ENCODE results near the gene UVRAG.
A peak's percentile ranks its signal among the peaks of the same experiment; 100 is the strongest.

Gene UVRAG

DNA sequence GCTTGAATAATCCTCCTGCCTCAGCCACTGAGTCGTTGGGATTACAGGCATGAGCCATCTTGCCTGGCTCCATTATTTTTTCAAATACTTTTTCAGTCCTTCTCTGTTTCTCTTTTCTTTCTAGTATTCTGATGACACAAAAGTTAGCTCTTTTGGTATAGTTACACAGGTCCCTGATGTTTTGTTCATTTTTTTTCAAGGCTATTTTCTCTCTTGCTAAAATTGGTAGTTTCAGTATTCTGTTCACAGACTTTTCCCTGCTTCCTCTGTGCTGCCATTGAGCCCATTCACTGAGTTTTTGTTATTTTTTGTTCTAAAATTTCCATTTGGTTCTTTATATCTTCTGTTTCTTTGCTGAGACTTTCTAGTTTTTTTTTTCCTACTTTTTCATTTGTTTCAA lies 166.5 kb downstream of the UVRAG start:
- TF ChIP-seq EP300 (IDR thresholded peaks at IDR 0.05; ENCODE audit: borderline replicate concordance) (no peak), TEAD4 (IDR thresholded peaks at IDR 0.05) (no peak), CEBPB (IDR thresholded peaks at IDR 0.05) (no peak), FOXM1 (IDR thresholded peaks at IDR 0.05; ENCODE audit: borderline replicate concordance, low read depth) (no peak), TAF1 (IDR thresholded peaks at IDR 0.05; ENCODE audit: low read depth) (no peak), NFIC (IDR thresholded peaks at IDR 0.05) (no peak), TCF12 (IDR thresholded peaks at IDR 0.05; ENCODE audit: low read depth) (no peak), ZBTB7A (IDR thresholded peaks at IDR 0.05; ENCODE audit: low read depth) (no peak), EGR1 (IDR thresholded peaks at IDR 0.05) (no peak), RAD21 (IDR thresholded peaks at IDR 0.05; ENCODE audit: low read depth) (no peak), YY1 (IDR thresholded peaks at IDR 0.05; ENCODE audit: low read depth) (no peak), CREB1 (IDR thresholded peaks at IDR 0.05; ENCODE audit: low read depth) (no peak)
- TF ChIP-seq, protein P1, sequence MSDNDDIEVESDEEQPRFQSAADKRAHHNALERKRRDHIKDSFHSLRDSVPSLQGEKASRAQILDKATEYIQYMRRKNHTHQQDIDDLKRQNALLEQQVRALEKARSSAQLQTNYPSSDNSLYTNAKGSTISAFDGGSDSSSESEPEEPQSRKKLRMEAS (IDR thresholded peaks at IDR 0.05) = no peak
- TF ChIP-seq, protein P2, sequence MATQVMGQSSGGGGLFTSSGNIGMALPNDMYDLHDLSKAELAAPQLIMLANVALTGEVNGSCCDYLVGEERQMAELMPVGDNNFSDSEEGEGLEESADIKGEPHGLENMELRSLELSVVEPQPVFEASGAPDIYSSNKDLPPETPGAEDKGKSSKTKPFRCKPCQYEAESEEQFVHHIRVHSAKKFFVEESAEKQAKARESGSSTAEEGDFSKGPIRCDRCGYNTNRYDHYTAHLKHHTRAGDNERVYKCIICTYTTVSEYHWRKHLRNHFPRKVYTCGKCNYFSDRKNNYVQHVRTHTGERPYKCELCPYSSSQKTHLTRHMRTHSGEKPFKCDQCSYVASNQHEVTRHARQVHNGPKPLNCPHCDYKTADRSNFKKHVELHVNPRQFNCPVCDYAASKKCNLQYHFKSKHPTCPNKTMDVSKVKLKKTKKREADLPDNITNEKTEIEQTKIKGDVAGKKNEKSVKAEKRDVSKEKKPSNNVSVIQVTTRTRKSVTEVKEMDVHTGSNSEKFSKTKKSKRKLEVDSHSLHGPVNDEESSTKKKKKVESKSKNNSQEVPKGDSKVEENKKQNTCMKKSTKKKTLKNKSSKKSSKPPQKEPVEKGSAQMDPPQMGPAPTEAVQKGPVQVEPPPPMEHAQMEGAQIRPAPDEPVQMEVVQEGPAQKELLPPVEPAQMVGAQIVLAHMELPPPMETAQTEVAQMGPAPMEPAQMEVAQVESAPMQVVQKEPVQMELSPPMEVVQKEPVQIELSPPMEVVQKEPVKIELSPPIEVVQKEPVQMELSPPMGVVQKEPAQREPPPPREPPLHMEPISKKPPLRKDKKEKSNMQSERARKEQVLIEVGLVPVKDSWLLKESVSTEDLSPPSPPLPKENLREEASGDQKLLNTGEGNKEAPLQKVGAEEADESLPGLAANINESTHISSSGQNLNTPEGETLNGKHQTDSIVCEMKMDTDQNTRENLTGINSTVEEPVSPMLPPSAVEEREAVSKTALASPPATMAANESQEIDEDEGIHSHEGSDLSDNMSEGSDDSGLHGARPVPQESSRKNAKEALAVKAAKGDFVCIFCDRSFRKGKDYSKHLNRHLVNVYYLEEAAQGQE (IDR thresholded peaks at IDR 0.05; ENCODE audit: low read depth) = no peak
- TF ChIP-seq, protein P3, sequence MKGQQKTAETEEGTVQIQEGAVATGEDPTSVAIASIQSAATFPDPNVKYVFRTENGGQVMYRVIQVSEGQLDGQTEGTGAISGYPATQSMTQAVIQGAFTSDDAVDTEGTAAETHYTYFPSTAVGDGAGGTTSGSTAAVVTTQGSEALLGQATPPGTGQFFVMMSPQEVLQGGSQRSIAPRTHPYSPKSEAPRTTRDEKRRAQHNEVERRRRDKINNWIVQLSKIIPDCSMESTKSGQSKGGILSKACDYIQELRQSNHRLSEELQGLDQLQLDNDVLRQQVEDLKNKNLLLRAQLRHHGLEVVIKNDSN (IDR thresholded peaks at IDR 0.05) = no peak

DNA sequence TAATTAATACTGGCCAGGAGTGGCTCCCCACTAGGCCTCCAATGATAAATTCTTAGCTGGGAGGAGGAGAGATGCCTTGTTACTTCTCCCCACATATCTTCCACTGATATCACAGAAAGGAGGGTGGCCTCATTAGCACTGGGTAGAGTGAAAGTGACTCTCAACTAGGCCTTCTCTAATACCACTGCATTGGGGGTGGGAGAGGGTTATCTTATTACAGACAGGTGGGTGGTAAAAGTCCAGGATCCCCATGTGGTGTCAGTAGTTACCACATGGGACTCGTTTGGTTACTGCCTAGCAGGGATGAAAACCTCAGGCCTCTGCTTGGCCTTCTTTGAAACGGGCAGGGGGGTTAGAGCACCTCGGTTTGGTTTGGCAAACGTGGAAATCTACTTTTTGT lies 167.3 kb downstream of the UVRAG start:
- TF ChIP-seq EGR1 (IDR thresholded peaks at IDR 0.05) = no peak
- TF ChIP-seq YY1 (IDR thresholded peaks at IDR 0.05; ENCODE audit: low read depth) = no peak
- TF ChIP-seq CREB1 (IDR thresholded peaks at IDR 0.05; ENCODE audit: low read depth) = no peak
- TF ChIP-seq, protein P1 (IDR thresholded peaks at IDR 0.05) = no peak
- TF ChIP-seq, protein P2 (IDR thresholded peaks at IDR 0.05; ENCODE audit: low read depth) = no peak
- TF ChIP-seq TCF12 (IDR thresholded peaks at IDR 0.05; ENCODE audit: low read depth) = no peak
- TF ChIP-seq TAF1 (IDR thresholded peaks at IDR 0.05; ENCODE audit: low read depth) = no peak
- no peak for TF ChIP-seq FOXM1 (IDR thresholded peaks at IDR 0.05; ENCODE audit: borderline replicate concordance, low read depth)
- TF ChIP-seq, protein P3 (IDR thresholded peaks at IDR 0.05) = no peak
- no peak for TF ChIP-seq EP300 (IDR thresholded peaks at IDR 0.05; ENCODE audit: borderline replicate concordance)
- no peak for TF ChIP-seq CEBPB (IDR thresholded peaks at IDR 0.05)
- TF ChIP-seq TEAD4 (IDR thresholded peaks at IDR 0.05) = no peak
- no peak for TF ChIP-seq ZBTB7A (IDR thresholded peaks at IDR 0.05; ENCODE audit: low read depth)

DNA sequence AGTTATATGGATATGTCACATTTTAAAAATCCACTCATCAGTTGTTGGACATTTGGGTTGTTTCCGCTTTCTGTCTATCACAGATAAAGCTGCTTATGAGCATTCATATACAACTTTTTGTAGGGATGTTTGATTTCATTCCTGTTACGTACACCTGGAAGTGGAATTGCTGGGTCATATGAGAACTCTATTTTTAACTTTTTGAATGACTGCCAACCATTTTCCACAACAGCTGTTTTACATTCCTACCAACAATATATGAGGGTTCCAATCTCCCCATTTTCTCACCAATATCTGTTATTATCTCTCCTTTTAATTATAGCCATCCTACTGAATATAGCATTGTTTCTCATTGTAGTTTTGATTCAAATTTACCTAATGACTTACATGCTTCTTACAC lies 172.0 kb downstream of the UVRAG start:
- TF ChIP-seq YY1 (IDR thresholded peaks at IDR 0.05; ENCODE audit: low read depth) (no peak), NFIC (IDR thresholded peaks at IDR 0.05) (peak; percentile 32; the same call in 1 of the 2 replicates), EGR1 (IDR thresholded peaks at IDR 0.05) (no peak), TCF12 (IDR thresholded peaks at IDR 0.05; ENCODE audit: low read depth) (no peak)

DNA sequence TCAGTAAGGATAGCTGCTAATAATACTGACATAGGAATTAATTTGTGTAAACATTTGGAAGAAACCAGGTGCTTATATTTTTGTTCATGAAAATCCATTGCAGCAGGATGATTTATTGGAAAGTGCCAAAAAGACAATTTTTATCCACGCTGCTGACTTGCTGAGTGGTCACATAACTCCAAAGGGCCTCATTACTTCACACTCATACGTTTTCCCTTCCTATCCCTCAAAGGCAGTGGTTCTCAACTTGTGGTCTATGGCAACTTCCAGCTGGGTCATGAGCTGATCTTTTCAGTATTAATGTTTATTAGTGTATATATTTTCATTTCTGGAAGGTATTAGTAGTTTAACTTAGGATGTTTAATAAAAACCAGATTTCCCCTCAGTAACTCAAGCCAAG lies 178.1 kb downstream of the UVRAG start:
- TF ChIP-seq, protein P3 (IDR thresholded peaks at IDR 0.05) = no peak

DNA sequence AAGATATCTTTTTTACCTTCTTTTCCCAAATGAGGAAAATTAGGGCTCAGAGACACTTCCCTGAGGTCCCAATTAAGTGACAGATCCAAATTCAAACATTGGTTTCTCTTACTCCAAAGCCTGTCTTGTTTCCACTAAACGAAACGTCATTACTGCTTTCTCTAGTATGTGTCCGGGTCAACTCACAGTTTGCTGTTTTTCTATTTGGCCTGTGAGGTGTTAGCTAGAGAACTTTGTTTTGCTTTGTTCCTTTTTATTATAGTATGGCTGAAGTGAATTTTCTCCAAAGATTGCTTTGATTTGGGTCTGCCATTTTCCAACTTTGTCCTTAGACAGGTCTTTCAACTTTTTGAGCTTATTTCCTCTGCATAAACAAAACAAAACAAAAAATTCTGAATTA lies 179.6 kb downstream of the UVRAG start:
- TF ChIP-seq TCF12 (IDR thresholded peaks at IDR 0.05; ENCODE audit: low read depth) = no peak
- TF ChIP-seq TEAD4 (IDR thresholded peaks at IDR 0.05) = no peak
- TF ChIP-seq TAF1 (IDR thresholded peaks at IDR 0.05; ENCODE audit: low read depth) = no peak
- no peak for TF ChIP-seq ZBTB7A (IDR thresholded peaks at IDR 0.05; ENCODE audit: low read depth)
- no peak for TF ChIP-seq YY1 (IDR thresholded peaks at IDR 0.05; ENCODE audit: low read depth)
- TF ChIP-seq, protein P2 (IDR thresholded peaks at IDR 0.05; ENCODE audit: low read depth) = no peak
- TF ChIP-seq FOXM1 (IDR thresholded peaks at IDR 0.05; ENCODE audit: borderline replicate concordance, low read depth) = no peak
- no peak for TF ChIP-seq CEBPB (IDR thresholded peaks at IDR 0.05)
- TF ChIP-seq, protein P1 (IDR thresholded peaks at IDR 0.05) = no peak
- TF ChIP-seq NFIC (IDR thresholded peaks at IDR 0.05) = no peak
- TF ChIP-seq RAD21 (IDR thresholded peaks at IDR 0.05; ENCODE audit: low read depth) = no peak
- TF ChIP-seq EGR1 (IDR thresholded peaks at IDR 0.05) = no peak
- TF ChIP-seq, protein P3 (IDR thresholded peaks at IDR 0.05) = no peak
- TF ChIP-seq EP300 (IDR thresholded peaks at IDR 0.05; ENCODE audit: borderline replicate concordance) = no peak

Measured in Ishikawa (cell line).